Measurements from ENCODE around the gene SCN8A. TPM values are rescaled to one million over a fixed set of nuclear protein-coding genes. Genes with fewer than 3 reads are reported as not detected.

SCN8A gene
- total and polyA plus RNA-seq, 8 donors: 0.26 to 3.3 (median 1.3) TPM

DNA sequence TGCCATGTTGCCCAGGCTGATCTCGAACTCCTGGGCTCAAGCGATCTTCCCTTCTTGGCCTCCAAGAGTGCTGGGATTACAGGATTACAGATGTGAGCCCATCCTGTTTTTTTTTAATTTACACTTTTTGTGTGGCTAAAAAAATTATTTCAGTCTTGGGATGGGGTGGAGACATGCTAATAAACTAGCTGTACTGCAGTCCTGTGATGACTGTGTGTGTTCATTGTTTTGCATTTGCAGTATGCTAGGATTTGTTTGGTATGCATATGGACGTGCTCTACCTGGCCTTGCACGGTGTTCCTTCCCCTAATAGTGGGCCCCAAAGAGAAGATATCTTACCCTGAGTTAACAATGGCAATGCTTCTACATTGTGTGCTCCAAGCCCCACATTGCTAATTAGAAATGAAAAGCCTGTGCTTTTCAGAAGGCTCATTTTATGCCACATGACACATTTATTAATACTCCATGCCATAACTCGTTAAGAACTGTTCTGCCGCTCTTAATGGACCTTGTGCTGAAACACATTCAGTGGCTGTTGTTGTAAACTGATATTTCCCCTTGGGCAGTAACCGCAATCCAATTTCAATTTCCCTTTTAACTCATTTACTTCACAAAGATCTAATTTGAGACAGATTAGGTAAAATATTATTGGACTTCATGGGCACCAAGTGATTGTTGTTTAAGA lies 86.4 kb downstream of the SCN8A start:
- H3K27me3 ChIP-seq: no peaks in the 10 kb centered on the region
- H3K9me3 ChIP-seq: no peaks in the 10 kb centered on the region
- no peak for DNase-seq
- no peak overlapping the region for H3K27ac ChIP-seq
- no peak overlapping the region for H3K4me3 ChIP-seq
- TF ChIP-seq, protein P1, sequence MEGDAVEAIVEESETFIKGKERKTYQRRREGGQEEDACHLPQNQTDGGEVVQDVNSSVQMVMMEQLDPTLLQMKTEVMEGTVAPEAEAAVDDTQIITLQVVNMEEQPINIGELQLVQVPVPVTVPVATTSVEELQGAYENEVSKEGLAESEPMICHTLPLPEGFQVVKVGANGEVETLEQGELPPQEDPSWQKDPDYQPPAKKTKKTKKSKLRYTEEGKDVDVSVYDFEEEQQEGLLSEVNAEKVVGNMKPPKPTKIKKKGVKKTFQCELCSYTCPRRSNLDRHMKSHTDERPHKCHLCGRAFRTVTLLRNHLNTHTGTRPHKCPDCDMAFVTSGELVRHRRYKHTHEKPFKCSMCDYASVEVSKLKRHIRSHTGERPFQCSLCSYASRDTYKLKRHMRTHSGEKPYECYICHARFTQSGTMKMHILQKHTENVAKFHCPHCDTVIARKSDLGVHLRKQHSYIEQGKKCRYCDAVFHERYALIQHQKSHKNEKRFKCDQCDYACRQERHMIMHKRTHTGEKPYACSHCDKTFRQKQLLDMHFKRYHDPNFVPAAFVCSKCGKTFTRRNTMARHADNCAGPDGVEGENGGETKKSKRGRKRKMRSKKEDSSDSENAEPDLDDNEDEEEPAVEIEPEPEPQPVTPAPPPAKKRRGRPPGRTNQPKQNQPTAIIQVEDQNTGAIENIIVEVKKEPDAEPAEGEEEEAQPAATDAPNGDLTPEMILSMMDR (IDR thresholded peaks at IDR 0.05): no peak
- H3K36me3 ChIP-seq: no peaks in the 10 kb centered on the region
- no peaks in the 10 kb centered on the region for H3K4me1 ChIP-seq
- intact Hi-C loops (cut with DNase I): no loop called here
- ATAC-seq: no peak

DNA sequence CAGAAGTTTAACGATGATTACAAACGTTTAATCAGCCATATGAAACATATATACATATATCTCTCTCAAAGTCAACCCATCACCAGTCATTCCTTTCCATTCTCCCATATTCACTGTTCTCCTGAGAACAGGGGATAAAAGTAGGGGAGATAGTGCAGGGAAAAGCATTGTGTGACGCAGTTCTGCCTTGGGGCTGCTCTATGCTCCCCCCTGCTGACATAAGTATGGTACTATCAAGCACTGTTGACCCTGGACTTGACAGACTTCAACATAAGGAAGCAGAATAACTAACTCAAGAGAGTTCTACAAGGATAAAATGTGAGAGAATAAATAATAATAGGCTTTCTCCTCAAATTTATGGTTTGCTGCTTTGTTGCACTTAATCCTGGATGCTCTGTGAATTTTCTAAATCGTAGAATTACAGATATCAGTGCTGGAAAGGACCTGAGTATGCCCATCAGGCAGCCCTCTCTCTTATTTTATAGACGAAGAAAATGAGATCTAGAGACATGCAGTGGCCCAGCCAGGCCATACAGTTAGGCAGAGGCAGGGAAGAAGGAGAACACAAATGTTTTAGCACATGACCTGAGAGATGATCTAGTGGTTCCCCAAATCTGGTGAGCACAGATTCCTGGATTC lies 87.2 kb downstream of the SCN8A start:
- Histone ChIP-seq H3K9me3 (no peaks in the 10 kb centered on the region), H3K4me1 (no peaks in the 10 kb centered on the region), H3K27me3 (no peaks in the 10 kb centered on the region), H3K36me3 (no peaks in the 10 kb centered on the region), H3K27ac (no peak overlapping the region), H3K4me3 (no peak overlapping the region)
- TF ChIP-seq, protein P1 (IDR thresholded peaks at IDR 0.05): peak; percentile 53 to 55
- DNase-seq (peak in 1 of 4 donors; percentile 25), ATAC-seq (peak; percentile 93)
- intact Hi-C loops (cut with DNase I): no loop called here

DNA sequence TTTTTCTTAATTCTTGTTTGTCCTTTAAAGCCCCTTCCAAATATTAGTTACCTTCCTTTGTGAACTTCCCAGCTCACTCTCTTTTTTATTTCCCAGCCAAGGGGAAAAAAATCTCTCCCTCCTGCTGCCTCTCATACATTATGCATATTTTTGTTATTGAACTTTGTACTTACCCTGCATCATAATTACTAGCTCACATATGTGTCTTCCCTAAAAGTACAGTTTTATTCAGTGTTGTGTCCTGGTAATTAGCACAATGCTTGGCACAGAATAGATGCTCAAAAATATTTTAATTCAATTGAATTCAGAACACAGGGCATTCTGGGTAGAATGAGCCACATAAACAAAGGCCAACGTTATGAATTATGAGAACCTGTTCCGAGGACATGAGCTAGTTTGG lies 91.9 kb downstream of the SCN8A start:
- H3K9me3 ChIP-seq: no peaks in the 10 kb centered on the region
- H3K4me1 ChIP-seq: peaks cover 0 to 4% of the 10 kb centered on the region in 2 donors
- TF ChIP-seq, protein P1 (IDR thresholded peaks at IDR 0.05): no peak
- no peaks in the 10 kb centered on the region for H3K27me3 ChIP-seq
- ATAC-seq (no peak), DNase-seq (no peak)
- H3K27ac ChIP-seq: no peak overlapping the region
- intact Hi-C loops (cut with DNase I): no loop called here
- H3K4me3 ChIP-seq: no peak overlapping the region
- no peaks in the 10 kb centered on the region for H3K36me3 ChIP-seq

DNA sequence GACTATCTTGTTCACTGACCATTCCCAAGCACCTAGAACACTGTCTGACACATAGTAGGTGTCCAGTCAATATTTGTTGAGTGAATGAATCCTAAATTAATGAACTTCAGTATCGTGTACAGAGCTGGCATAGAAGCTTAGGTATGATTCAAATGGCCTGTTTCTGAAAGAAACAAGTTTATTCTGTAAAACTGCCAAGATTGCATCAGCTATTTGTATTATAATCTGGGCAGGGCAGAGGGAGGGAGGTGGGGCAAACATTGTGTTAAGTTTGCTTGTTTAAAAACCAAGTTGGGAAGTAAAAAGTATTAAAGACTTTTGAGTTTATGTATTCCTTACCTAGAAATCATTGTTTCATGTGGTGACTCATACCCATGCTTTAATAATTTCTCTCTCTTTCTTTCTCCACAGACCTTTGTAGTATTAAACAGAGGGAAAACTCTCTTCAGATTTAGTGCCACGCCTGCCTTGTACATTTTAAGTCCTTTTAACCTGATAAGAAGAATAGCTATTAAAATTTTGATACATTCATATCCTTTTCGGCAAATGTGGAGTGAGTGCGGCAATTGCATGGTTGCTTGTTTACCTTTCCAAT lies 92.8 kb downstream of the SCN8A start:
- ATAC-seq: peak; percentile 93
- H3K36me3 ChIP-seq: no peaks in the 10 kb centered on the region
- H3K4me3 ChIP-seq: no peak overlapping the region
- peak in 2 of 4 donors; percentile 19 to 54 for DNase-seq
- no peaks in the 10 kb centered on the region for H3K9me3 ChIP-seq
- intact Hi-C loops (cut with DNase I): no loop called here
- no peaks in the 10 kb centered on the region for H3K27me3 ChIP-seq
- no peak overlapping the region for H3K27ac ChIP-seq
- peaks cover 0 to 4% of the 10 kb centered on the region in 2 donors for H3K4me1 ChIP-seq
- TF ChIP-seq, protein P1 (IDR thresholded peaks at IDR 0.05): no peak

DNA sequence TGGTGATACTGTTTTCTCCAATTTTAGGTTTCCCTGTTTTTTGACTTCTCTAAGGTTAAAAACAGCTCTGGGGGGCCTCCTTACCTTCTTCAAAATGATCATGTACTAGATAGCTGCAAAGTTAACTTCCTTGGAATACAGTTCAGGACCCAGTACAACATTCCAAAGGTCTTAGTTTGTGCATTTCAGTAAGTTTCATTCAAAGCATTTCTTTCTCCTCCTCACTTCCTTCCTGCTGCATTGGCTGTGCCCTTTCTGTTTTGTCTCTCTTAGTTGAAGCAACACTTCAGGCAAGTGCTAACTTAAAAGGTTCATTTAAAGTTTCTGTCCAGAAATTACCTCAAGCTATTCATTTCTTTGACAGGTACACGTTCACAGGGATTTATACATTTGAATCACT lies 95.7 kb downstream of the SCN8A start:
- no peaks in the 10 kb centered on the region for H3K36me3 ChIP-seq
- H3K27ac ChIP-seq: peak overlapping the region in 1 of 2 donors; percentile 54
- intact Hi-C loops (cut with DNase I): no loop called here
- TF ChIP-seq, protein P1 (IDR thresholded peaks at IDR 0.05): no peak
- no peak overlapping the region for H3K4me3 ChIP-seq
- H3K27me3 ChIP-seq: no peaks in the 10 kb centered on the region
- no peak for ATAC-seq
- H3K9me3 ChIP-seq: no peaks in the 10 kb centered on the region
- H3K4me1 ChIP-seq: peaks cover 0 to 4% of the 10 kb centered on the region in 2 donors
- DNase-seq: no peak
